ENCODE data around the gene CDHR1. TPM values are rescaled to one million over a fixed set of nuclear protein-coding genes. Genes with fewer than 3 reads are reported as not detected.

The CDHR1 gene
- total RNA-seq, 1 experiment from 2014 or later: 0.39 TPM

DNA sequence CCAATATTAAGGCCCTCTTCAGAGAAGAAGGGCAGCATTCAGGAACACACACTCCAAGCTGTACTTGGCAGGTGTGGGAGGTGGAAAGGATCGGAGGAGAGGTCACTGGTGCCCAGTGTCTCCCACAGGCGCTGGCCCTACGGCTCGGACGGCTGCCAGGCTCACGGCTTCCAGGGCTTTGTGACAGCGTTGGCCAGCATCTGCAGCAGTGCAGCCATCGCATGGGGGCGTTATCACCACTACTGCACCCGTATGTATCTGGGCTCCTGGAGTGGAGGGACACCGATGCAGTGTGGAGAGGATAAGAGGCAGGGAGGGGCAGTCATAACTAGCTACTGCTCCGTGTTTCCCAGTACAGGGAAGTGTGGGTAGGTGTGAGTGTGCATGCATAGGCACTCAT lies 54.5 kb downstream of the CDHR1 start:
- BruUV-seq (replicated peaks): no TSS peak
- POLR2A ChIA-PET: no interaction called here
- TF ChIP-seq POLR2AphosphoS5 (IDR thresholded peaks at IDR 0.05; ENCODE audit: low read depth, low read length) (no peak), TCF7L2 (IDR thresholded peaks at IDR 0.05; ENCODE audit: low read depth, low read length) (no peak), SIN3A (IDR thresholded peaks at IDR 0.05; ENCODE audit: borderline replicate concordance, insufficient read depth, low read depth, low read length) (no peak)
- TF ChIP-seq, protein P1, sequence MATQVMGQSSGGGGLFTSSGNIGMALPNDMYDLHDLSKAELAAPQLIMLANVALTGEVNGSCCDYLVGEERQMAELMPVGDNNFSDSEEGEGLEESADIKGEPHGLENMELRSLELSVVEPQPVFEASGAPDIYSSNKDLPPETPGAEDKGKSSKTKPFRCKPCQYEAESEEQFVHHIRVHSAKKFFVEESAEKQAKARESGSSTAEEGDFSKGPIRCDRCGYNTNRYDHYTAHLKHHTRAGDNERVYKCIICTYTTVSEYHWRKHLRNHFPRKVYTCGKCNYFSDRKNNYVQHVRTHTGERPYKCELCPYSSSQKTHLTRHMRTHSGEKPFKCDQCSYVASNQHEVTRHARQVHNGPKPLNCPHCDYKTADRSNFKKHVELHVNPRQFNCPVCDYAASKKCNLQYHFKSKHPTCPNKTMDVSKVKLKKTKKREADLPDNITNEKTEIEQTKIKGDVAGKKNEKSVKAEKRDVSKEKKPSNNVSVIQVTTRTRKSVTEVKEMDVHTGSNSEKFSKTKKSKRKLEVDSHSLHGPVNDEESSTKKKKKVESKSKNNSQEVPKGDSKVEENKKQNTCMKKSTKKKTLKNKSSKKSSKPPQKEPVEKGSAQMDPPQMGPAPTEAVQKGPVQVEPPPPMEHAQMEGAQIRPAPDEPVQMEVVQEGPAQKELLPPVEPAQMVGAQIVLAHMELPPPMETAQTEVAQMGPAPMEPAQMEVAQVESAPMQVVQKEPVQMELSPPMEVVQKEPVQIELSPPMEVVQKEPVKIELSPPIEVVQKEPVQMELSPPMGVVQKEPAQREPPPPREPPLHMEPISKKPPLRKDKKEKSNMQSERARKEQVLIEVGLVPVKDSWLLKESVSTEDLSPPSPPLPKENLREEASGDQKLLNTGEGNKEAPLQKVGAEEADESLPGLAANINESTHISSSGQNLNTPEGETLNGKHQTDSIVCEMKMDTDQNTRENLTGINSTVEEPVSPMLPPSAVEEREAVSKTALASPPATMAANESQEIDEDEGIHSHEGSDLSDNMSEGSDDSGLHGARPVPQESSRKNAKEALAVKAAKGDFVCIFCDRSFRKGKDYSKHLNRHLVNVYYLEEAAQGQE (IDR thresholded peaks at IDR 0.05; ENCODE audit: insufficient read depth in 1 of 2, low read depth in 2 of 2, low read length in 1 of 2): no peak
- TF ChIP-seq, protein P2, sequence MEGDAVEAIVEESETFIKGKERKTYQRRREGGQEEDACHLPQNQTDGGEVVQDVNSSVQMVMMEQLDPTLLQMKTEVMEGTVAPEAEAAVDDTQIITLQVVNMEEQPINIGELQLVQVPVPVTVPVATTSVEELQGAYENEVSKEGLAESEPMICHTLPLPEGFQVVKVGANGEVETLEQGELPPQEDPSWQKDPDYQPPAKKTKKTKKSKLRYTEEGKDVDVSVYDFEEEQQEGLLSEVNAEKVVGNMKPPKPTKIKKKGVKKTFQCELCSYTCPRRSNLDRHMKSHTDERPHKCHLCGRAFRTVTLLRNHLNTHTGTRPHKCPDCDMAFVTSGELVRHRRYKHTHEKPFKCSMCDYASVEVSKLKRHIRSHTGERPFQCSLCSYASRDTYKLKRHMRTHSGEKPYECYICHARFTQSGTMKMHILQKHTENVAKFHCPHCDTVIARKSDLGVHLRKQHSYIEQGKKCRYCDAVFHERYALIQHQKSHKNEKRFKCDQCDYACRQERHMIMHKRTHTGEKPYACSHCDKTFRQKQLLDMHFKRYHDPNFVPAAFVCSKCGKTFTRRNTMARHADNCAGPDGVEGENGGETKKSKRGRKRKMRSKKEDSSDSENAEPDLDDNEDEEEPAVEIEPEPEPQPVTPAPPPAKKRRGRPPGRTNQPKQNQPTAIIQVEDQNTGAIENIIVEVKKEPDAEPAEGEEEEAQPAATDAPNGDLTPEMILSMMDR (IDR thresholded peaks at IDR 0.05): no peak
- DNase-seq (ENCODE audit: low read depth, low spot score): no peak
- Histone ChIP-seq H3K4me3 (ENCODE audit: low read depth in 2 of 2, low read length in 2 of 2) (no peak overlapping the region), H3K4me1 (ENCODE audit: control insufficient read depth, insufficient read depth, low read length) (no peaks in the 10 kb centered on the region), H3K36me3 (ENCODE audit: control insufficient read depth, insufficient read depth, low read length) (no peaks in the 10 kb centered on the region), H3K27me3 (ENCODE audit: control insufficient read depth, insufficient read depth, low read length) (0 out of 2 replicates have a peak, but pooled peaks cover 4% of the 10 kb centered on the region), H3K9me3 (ENCODE audit: control insufficient read depth, insufficient read depth, low read depth, low read length) (no peaks in the 10 kb centered on the region), H3K27ac (ENCODE audit: low read length) (no peak overlapping the region)
- in situ Hi-C loops (cut with HindIII; ENCODE audit: low pct_unique_long_range_greater_than_20kb, low sequenced_read_pairs): no loop called here
- CTCF ChIA-PET: no interaction called here
- intact Hi-C loops (cut with micrococcal nuclease; ENCODE audit: unreplicated experiment): no loop called here
- peak; percentile 41; the same call in 1 of the 2 replicates for ATAC-seq

DNA sequence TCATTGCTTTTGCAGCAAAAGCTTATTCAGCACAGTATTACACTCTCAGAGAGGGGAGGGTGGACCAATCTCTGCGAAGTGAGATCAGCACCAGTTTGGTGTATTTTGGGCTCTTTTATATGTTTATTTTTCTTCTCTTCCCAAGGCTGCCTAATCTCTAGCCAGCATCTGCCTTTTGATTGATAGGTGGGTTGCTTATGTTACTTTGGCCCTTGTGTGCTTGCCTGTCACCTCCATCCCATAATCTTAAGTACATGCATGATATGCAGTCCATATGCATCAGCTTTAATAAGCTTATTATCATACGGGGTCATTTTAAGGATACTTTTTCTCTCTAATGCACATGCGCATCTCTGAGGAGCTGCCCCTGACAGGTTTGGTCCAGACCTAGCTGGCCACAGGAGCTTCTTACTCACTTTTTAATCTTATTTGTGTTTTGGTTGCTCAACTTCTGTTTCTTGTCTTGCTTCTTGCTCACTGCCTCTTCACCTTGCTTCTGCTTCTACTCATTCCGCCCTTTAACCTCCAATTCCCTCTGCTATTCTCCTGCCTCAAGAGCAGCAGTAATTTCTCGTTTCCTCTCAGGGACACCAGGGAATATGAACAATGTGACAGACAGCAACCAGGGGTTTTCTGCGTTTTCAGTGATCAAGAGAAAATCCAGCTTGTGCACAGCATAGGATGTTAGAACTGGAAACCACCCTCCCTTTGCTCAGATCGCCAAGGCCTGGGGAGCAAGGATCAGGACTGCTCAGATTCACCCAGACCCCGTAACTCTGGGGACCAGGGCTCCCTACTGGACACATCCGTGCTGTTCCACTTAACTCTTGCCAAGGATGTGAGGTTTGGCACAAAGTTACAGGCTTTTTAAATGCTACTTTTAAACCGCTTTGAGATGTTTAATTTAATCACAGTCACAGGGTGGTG lies 60.5 kb downstream of the CDHR1 start:
- Histone ChIP-seq H3K4me3 (ENCODE audit: low read depth in 2 of 2, low read length in 2 of 2) (no peak overlapping the region), H3K27ac (ENCODE audit: low read length) (no peak overlapping the region), H3K27me3 (ENCODE audit: control insufficient read depth, insufficient read depth, low read length) (no peaks in the 10 kb centered on the region; the same call in 1 of the 2 replicates), H3K36me3 (ENCODE audit: control insufficient read depth, insufficient read depth, low read length) (no peaks in the 10 kb centered on the region), H3K9me3 (ENCODE audit: control insufficient read depth, insufficient read depth, low read depth, low read length) (no peaks in the 10 kb centered on the region), H3K4me1 (ENCODE audit: control insufficient read depth, insufficient read depth, low read length) (no peaks in the 10 kb centered on the region)
- TF ChIP-seq SIN3A (IDR thresholded peaks at IDR 0.05; ENCODE audit: borderline replicate concordance, insufficient read depth, low read depth, low read length) (no peak), TCF7L2 (IDR thresholded peaks at IDR 0.05; ENCODE audit: low read depth, low read length) (no peak), POLR2AphosphoS5 (IDR thresholded peaks at IDR 0.05; ENCODE audit: low read depth, low read length) (no peak)
- TF ChIP-seq, protein P2 (IDR thresholded peaks at IDR 0.05): no peak
- TF ChIP-seq, protein P1 (IDR thresholded peaks at IDR 0.05; ENCODE audit: insufficient read depth in 1 of 2, low read depth in 2 of 2, low read length in 1 of 2): no peak
- POLR2A ChIA-PET: no interaction called here
- DNase-seq (ENCODE audit: low read depth, low spot score): no peak
- ATAC-seq: no peak
- CTCF ChIA-PET: no interaction called here
- in situ Hi-C loops (cut with HindIII; ENCODE audit: low pct_unique_long_range_greater_than_20kb, low sequenced_read_pairs): no loop called here
- BruUV-seq (replicated peaks): no TSS peak
- intact Hi-C loops (cut with micrococcal nuclease; ENCODE audit: unreplicated experiment): no loop called here

All from Panc1 (cell line).